ENCODE results near the gene ATP10A.

GRCh38 chr15:25661898-25662297, 201.2 kb downstream of the ATP10A start:
- TF ChIP-seq CTCF (IDR thresholded peaks at IDR 0.05; ENCODE audit: low read length) (no peak), EZH2 (IDR thresholded peaks at IDR 0.05; ENCODE audit: borderline replicate concordance, low read length) (no peak)
